AG04449 (cell line): Measurements from ENCODE around the gene BCL11B.

ENCODE experiments used
- CTCF ChIA-PET: fragments of 350-600 bp; formaldehyde crosslinking; extraction: SDS; loops from one replicate; lab custom pipeline; 2021; ENCODE audit warnings: antibody characterized with exemption; lab: Yijun Ruan, JAX
- POLR2A ChIA-PET: fragments of 400-600, 350-600 bp; formaldehyde crosslinking; extraction: SDS; loops from one replicate; lab custom pipeline; 2020; ENCODE audit warnings: antibody characterized with exemption, inconsistent platforms; lab: Yijun Ruan, JAX
- DNase-seq: peaks from one replicate; pipeline ENCODE4 v3.0.0-alpha.2; 2010; ENCODE audit warnings: low read depth, low spot score
- H3K4me3 ChIP-seq: 2 replicates; pipeline ENCODE4 v1.5.1; 2011; ENCODE audit warnings: low read depth, mild to moderate bottlenecking, control low read depth, low read length
- TF ChIP-seq, protein P1 (sequence below): IDR thresholded peaks from one replicate; pipeline ENCODE4 v1.5.1; 2011; ENCODE audit warnings: mild to moderate bottlenecking, moderate library complexity, low read length, control low read depth, inconsistent platforms; ENCODE audit not compliant: insufficient read depth; ENCODE audit errors: missing control alignments

Gene BCL11B

DNA sequence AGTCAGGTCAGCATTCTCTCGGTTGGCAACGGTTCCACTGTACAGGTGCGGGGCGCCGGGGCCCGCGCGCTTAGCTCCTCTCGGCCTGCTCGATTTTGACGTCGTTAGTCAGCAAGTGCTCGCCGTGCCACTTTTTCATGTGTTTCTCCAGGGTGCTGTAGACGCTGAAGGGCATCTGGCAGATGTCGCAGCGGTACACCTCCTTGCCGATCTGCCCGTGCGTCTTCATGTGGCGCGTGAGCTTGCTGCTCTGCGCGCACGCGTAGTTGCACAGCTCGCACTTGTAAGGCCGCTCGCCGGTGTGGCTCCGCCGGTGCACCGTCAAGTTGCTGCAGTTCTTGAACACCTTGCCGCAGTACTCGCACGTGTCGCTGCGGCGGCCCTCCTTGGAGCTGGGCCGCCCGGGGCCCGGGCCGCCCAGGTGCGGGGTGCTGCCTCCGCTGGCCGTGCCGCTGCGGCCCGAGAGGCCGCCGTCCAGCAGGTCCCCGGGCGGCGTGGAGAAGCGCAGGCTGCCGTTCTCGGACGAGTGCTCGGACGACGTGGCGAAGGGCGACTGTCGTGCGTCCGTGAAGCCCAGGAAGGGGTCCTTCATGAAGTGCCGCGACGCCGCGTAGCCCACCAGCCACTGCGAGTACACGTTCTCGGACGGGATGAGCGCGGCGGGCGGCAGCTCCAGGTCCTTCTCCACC, 97.8 kb downstream of the BCL11B start:
- ChIA-PET POLR2A (no interaction called here), CTCF (no interaction called here)
- DNase-seq = no peak
- TF ChIP-seq, protein P1, sequence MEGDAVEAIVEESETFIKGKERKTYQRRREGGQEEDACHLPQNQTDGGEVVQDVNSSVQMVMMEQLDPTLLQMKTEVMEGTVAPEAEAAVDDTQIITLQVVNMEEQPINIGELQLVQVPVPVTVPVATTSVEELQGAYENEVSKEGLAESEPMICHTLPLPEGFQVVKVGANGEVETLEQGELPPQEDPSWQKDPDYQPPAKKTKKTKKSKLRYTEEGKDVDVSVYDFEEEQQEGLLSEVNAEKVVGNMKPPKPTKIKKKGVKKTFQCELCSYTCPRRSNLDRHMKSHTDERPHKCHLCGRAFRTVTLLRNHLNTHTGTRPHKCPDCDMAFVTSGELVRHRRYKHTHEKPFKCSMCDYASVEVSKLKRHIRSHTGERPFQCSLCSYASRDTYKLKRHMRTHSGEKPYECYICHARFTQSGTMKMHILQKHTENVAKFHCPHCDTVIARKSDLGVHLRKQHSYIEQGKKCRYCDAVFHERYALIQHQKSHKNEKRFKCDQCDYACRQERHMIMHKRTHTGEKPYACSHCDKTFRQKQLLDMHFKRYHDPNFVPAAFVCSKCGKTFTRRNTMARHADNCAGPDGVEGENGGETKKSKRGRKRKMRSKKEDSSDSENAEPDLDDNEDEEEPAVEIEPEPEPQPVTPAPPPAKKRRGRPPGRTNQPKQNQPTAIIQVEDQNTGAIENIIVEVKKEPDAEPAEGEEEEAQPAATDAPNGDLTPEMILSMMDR = no peak
- H3K4me3 ChIP-seq = no peak overlapping the region

DNA sequence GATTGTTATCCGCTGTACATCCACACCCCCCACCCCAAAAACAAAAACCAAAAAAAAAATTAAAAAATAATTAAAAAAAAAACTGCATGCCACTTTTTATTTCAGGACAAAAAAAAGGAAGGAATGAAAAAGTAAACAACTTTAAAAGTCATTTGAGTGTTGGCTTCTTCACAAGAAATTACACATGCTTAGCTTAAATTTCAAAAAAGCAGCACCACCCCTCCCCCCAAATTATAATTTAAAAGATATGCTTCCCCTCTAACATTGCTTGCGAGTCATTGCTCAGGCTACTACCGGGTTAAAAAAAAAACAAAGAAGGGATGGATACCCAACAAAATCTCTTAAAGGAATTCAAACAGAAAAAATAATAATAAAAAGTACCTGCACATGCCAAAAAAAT, 98.5 kb downstream of the BCL11B start:
- CTCF ChIA-PET = no interaction called here
- POLR2A ChIA-PET = no interaction called here
- no peak for DNase-seq
- TF ChIP-seq, protein P1 = no peak
- no peak overlapping the region for H3K4me3 ChIP-seq

DNA sequence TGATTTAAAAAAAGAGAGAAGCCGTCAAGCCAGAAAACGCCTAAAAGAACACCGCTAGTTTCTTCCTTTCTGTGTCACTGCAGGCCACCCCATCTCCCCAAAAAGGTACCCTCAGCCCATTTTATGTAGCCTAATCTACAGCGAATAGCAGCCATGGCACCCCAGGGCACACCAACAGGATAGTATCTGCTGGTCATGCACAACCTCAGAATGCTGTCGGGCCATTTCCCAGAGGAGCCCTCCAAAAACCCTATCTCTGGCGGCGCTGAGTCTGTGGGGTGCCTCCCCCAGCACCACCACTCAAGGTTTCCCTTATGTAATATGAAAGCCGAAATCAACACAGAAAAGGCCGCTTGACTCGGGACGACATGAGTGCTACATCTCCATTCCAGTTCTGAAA, 98.9 kb downstream of the BCL11B start:
- DNase-seq = no peak
- TF ChIP-seq, protein P1 = no peak
- H3K4me3 ChIP-seq = no peak overlapping the region
- POLR2A ChIA-PET = no interaction called here
- CTCF ChIA-PET = no interaction called here

DNA sequence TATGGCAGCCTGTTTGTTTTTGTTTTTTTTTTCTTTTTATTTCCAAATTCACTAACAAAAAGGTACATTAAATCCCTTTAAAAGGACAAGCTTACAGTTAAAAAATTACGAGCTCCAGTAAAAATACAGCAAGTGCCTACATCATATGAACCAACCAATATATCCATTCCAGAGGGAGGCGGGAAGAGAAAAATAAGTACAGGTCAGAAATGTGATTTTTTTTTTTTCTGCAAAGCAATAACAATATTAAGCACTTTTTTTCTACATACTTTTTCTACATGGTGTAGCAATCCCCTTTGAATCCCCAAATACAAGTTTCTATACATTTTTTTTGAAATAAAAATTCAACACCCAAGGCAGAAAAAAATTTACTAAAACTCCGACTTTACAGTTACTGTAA, 100.6 kb downstream of the BCL11B start:
- no peak for DNase-seq
- ChIA-PET CTCF (no interaction called here), POLR2A (no interaction called here)
- H3K4me3 ChIP-seq = no peak overlapping the region
- TF ChIP-seq, protein P1 = no peak

DNA sequence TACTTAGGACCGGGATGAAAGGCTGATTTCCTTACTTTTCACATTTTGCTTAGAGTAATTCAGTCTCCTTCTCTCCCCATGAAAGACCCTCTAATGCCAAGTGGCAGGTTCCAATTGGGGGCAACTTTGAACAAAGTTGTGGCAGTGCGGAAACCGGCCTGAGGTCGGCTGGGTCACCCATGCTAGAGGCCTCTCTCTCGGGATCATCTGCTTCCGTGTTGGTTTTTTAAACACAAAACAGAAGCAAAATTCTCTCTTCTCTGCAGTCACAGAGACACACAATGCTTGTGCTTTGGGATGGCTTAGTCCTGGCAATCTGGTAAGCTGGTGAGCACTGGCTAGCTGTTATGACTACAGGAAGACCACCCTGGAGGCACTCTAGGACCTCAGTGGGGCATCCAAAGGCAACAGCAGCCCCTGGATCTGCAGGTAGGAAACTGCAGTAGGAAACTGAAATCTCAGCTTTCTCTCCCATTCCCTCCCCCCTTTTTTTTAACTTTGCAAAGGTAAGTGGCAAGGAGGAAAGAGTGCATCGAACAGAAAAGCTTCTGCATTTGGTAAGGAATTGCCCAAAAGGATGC, 102.1 kb downstream of the BCL11B start:
- POLR2A ChIA-PET = no interaction called here
- TF ChIP-seq, protein P1 = no peak
- CTCF ChIA-PET = no interaction called here
- H3K4me3 ChIP-seq = no peak overlapping the region
- DNase-seq = no peak

DNA sequence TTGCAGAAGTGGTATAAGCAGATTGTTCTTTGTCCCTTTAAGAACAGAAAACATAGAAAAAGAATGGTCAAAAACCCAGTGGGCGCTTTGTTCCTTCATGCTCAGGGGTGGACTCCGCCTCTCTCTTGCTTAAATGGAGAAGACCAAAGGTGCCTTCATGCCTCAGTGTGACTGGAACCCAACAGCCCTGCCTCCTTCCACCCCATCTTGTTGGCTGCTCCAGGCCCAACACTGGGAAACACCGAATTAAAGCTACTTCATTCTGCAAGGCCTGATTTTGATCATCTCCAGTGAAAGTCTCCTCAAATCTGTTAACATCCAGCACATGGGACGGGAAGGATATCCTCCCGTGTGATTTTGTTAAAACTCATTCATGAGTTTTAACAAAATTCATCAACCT, 103.7 kb downstream of the BCL11B start:
- ChIA-PET CTCF (no interaction called here), POLR2A (no interaction called here)
- TF ChIP-seq, protein P1 = no peak

More for the DNA sequence above, 103.7 kb downstream of the BCL11B start:
- H3K4me3 ChIP-seq = no peak overlapping the region
- DNase-seq = no peak
